CD4-positive, alpha-beta T cell treated with Interleukin-17A for 4 hours (primary cell): ENCODE data around the gene FAM98C.
A peak's percentile ranks its signal among the peaks of the same experiment; 100 is the strongest.

Experiments
- DNase-seq: peaks from one replicate; pipeline ENCODE4 v3.0.0-alpha.2; 2020; ENCODE audit warnings: mixed read lengths

Gene FAM98C

DNA sequence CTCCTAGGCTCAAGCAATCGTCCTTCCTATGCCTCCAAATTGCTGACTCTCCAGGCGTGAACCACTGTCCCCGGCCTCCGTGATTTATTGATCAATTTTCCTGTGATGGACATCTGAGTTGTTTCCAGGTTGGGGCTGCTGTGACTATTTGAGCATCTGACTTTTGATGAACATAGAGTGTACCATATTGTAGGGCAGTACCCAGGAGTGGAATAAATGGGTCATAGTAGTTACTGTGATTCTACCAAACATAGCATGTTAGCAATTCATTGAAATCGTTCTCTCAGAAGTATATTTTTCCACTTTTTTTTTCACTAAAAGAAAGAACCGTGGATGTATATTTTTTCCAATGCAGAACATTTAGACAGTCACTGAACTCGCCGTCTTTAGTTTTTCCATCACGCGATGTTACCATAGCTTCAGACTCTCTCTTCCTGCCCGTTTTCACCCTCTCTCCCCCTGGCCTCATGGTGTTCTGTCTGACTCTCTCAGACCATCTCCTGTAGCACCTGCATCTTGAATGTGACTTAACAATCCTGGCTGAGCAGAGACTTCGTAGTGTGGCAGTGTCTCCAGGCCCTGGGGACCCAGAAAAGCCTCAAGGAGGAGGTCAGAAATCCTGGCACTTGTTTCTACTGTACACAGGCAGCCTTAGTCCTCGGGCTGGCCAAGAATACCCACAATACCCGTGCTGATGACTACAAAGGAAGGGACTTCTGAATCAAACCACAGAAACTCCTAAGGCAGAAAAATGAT is 26.3 kb downstream of the FAM98C start:
- no peak for DNase-seq

DNA sequence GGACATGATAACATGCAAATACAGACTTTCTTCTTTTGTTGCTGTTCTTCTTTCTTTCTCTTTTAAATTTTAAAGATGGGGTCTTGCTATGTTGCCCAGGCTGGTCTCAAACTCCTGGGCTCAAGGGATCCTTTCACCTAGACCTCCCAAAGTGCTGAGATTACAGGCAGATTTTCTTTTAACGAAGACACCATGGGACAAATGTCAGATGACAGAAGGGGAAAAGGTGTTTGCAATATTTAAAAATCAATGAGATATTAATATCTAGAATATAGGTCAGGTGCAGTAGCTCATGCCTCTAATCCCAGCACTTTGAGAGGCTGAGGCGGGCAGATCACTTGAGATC is 26.9 kb downstream of the FAM98C start:
- no peak for DNase-seq

- no peak for DNase-seq
These were observed 28.0 kb downstream of the FAM98C start for GRCh38 chr19:38430931-38431330.

GRCh38 chr19:38433268-38433733 is 30.4 kb downstream of the FAM98C start, which contains the start of gene RYR1:
TSS of gene RYR1 (plus strand) at chr19:38433691. CDS start at chr19:38433830, 139 bp downstream.
- peak; percentile 62 for DNase-seq

DNA sequence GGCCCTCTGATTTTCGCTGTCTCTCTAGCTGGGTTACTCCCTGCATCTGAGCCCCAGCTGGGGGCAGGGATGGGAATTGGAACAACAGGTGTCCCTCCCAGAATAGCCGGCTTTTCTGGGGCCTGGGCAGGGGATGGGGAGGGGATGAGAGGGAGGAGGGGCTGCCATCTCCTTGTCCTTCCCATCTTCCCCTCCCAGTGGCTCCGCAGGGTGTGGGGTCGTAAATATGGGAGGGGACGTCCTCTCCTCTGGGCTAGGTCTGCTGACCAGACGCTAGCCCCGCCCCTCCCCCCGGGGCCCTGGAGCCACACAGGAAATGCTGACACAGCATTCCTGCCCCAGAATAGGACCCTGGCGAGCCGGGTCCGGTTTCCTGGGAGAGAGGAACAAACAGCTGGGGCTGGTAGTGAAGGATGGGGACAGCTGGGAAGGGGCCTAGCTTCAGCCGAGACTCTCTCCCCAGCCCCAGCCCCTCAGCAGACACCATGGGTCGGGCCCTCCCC is 31.7 kb downstream of the FAM98C start:
- DNase-seq: no peak

DNA sequence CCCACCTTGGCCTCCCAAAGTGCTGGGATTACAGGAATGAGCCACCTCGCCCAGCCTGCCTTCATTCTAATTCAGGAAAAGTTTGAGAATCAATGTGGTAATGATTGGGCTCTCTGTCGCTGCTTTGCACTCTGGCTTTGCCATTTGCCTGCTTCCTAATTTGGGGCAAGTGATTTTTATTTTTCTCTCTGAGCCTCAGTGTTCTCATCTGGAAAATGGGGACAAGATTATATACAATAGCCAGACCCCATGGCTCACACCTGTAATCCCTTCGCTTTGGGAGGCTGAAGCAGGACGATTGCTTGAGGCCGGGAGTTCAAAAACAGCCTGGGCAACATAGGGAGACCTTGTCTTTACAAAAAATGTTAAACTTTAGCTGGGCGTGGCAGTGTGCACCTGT is 34.4 kb downstream of the FAM98C start:
- no peak for DNase-seq

DNA sequence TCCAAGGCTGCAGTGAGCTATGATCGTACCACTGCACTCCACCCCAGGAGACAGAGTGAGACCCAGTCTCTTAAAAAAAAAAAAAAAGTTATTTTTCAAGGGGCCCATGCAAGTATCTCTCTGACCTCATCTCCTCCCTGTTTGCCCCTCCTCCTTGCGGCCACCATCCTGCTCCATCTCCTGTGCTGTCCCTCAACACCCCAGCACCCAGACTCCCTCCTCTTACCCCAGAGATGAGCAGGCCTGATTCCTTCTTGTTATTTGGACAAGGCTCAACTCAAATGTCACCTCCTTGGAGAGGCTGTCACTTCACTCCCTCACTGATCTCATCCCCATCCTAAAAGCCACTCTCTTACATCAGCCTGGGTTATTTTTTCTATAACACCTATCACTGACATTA is 35.0 kb downstream of the FAM98C start:
- DNase-seq: no peak

DNA sequence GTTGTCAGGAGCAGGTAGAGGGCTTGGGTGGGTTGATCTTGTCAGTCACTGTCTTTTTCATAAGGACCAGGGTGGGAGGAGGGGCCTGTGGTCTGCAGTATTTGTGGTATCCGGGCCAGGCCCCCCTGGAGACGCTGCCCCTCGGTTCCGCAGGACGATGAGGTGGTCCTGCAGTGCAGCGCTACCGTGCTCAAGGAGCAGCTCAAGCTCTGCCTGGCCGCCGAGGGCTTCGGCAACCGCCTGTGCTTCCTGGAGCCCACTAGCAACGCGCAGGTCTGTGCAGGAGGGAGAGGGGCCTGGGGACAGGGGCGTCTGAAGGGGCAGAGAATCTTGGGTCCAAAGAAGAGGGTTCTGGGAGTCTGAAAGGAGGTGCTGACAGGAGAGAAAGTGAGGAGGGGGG is 37.7 kb downstream of the FAM98C start:
- DNase-seq: no peak

GRCh38 chr19:38441657-38442348 is 38.9 kb downstream of the FAM98C start:
- no peak for DNase-seq

- DNase-seq: no peak
These were observed 39.8 kb downstream of the FAM98C start for GRCh38 chr19:38442736-38443135.

- DNase-seq: no peak
These were observed 40.6 kb downstream of the FAM98C start for GRCh38 chr19:38443458-38443999.

- no peak for DNase-seq
These were observed 41.1 kb downstream of the FAM98C start for GRCh38 chr19:38444026-38444425.

DNA sequence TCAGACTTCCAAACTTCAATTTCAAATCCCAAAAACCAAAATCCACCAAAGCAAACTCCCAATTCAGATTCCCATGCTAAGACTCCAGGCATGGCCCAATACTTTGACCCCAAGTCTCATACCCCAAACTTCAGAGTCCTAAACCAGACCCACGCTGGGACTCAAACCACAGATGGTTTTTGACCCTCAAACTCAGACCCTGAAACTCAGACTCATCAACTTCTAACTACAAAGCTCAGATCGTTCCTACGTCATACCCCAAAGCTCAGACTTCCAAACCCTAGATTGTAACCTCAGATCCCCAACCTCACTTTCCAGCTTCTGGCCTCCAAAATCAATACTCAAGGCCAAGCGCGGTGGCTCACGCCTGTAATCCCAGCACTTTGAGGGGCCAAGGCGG is 42.5 kb downstream of the FAM98C start:
- no peak for DNase-seq

GRCh38 chr19:38448225-38448624 is 45.3 kb downstream of the FAM98C start:
- no peak for DNase-seq

DNA sequence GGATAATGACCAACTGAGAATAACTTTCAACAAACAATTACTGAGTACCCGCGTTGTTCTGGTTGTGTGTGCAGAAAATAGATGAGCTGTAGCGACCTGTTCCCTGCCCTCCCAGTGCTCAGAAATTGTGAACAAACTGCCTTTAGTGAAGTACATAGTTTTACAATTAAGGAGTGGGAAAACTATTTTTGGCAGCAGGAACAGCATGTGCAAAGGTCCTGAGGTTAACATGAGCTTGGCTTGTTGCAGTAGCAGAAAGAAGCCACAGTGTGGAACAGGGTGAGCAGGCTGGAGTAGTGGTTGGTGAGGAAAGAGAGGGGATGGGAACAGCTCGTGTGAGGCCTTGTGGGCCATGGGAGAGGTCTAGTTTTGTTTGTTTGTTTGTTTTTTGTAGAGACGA is 46.6 kb downstream of the FAM98C start:
- no peak for DNase-seq

DNA sequence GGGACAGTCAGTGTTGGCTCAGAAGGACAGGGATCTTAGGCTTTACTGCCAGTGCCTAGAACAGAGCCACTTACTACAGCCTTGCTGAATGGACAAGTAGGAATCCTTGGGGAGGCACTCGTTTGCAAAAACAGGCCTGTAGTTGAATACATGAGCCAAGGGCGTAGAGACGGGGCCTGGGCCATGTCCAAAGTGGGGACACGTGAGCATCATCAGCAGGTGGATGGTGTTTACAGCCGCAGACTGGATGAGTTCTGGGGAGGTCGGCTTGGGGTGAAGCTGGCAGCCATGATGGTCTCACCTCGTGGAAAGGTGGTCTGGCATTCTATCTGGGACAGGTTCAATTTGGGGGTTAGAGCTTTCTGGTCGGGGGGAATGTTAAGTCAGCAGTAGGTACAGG is 48.1 kb downstream of the FAM98C start:
- no peak for DNase-seq

DNA sequence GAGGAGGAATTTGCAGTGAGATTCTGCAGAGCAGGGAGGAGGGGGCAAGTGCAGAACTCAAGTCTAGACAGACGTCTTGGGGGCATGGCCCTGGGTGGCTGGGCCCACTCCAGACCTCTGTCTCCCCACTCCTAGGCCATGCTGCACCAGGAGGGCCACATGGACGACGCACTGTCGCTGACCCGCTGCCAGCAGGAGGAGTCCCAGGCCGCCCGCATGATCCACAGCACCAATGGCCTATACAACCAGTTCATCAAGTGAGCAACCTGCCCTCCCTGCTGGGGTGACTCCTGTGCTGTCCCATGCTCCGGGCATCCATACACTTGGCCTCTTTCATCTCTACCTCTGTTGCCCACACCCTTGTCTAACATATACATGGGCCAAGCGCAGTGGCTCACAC is 48.7 kb downstream of the FAM98C start:
- no peak for DNase-seq

DNA sequence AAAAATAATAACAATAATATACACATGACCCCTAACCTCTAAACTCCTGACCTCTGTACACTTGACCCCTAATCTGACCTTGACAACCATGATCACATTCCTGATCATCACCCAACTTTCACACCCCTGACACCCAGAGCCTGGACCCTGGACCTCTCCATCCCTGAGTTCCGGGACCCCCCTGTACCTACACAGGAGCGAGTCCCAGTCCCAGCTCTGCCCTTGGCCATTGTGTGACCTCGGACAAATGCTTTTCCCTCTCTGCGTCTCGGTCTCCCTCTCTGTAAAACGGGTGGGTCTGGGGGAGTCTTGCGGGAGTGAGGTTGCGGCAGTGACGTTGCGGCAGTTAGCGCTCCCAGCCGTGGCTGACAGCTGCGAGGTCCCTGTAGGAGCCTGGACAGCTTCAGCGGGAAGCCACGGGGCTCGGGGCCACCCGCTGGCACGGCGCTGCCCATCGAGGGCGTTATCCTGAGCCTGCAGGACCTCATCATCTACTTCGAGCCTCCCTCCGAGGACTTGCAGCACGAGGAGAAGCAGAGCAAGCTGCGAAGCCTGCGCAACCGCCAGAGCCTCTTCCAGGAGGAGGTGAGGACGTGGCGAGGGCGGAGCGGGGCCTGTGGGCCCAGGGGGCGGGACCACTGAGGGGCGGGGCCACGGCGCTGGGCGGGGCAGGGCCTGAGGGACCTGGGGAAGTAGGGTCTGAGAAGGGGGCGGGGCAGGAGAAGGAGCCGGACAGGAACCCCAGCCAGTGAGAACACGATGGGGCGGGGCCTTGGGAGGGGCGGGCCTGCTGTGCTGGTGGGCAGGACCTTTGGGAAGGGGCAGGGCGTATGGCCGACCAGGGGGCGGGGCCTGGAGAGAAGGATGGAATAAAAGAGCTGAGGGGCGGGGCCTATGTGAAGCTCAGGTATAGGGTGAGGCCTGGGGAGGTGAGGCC is 49.8 kb downstream of the FAM98C start:
- DNase-seq: no peak

DNA sequence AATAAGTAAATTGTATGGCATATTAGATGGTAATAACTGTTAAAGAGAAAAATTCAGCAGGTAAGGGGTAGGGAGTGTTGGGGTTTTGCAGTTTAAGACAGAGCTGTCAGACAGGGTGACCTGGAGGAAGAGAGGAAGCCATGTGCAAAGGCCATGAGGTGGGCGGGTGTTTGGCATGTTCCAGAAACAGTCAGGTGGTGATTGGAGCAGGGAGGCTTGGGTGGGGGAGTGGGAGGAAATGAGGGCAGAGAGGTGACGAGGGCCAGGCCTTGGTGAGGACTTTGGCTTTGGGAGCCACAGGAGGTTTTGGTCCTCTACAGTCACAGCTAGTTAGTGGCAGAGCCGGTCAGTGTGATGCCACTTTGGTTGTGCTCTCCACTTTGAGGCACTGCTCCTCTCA is 50.7 kb downstream of the FAM98C start:
- DNase-seq: no peak

GRCh38 chr19:38455031-38455430 is 52.1 kb downstream of the FAM98C start:
- no peak for DNase-seq

DNA sequence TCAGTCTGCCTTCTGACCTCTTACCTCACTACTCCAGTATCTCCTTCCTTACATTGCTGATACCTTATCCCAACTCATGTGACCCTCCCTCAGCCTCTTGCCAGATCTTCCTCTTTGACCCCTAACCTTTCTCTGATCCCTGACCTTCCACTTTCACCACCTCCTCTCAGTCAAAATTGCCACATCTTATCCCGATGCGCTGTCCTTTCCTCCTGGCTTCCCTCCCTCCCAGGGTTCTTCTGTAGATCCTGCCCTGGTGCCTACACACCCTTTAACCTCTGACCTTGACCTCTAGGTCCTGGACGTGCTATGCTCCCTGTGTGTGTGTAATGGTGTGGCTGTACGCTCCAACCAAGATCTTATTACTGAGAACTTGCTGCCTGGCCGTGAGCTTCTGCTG is 54.3 kb downstream of the FAM98C start:
- no peak for DNase-seq

DNA sequence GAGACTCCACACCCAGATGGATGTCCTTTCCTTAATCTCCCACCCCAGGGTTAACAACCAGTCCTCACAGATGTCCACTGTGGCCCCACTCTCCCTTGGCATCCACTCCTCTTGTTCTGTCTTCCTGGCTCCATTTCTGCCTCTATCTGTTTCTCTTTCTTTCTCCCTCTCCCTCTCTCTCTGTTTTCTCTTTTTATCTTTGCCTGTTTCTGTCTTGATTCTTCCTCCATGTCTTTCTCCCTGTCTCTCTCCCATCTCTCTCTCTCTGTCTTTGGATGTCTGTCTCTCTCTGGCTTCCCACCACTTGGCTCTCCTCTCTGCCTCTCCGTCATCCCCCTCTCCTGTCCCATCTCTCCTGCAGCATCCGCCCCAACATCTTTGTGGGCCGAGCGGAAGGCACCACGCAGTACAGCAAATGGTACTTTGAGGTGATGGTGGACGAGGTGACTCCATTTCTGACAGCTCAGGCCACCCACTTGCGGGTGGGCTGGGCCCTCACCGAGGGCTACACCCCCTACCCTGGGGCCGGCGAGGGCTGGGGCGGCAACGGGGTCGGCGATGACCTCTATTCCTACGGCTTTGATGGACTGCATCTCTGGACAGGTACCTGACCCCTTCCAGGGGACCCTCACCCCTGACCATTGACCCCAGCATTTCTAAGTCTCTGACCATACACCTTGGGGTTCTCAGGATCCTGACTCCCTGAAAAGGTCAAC is 55.0 kb downstream of the FAM98C start:
- DNase-seq: no peak
